Activated CD4-positive, alpha-beta T cell treated with anti-CD3 and anti-CD28 coated beads, Interleukin-2, amount 50 U/mL, for 1 hour (primary cell): ENCODE data around the gene PCBP3.
"Not testable (repeated sequence)": the region's sequence is repeated elsewhere in the genome, so short reads cannot be mapped to it uniquely, and the experiment has no call there.

Source experiments
- DNase-seq: peaks from one replicate; pipeline ENCODE4 v3.0.0-alpha.2; 2020

PCBP3 gene

GRCh38 chr21:45957981-45958600 is 314.6 kb downstream of the PCBP3 start:
- DNase-seq, result no peak

GRCh38 chr21:45959182-45959581 is 315.7 kb downstream of the PCBP3 start:
- no peak for DNase-seq

- DNase-seq, result no peak
Observed at GRCh38 chr21:45959779-45960390, 316.4 kb downstream of the PCBP3 start.

- not testable (repeated sequence) for DNase-seq
Observed at GRCh38 chr21:45961408-45961807, 317.9 kb downstream of the PCBP3 start.

- no peak for DNase-seq
Observed at GRCh38 chr21:45962531-45963231, 319.2 kb downstream of the PCBP3 start.

GRCh38 chr21:45963232-45963570 is 319.7 kb downstream of the PCBP3 start:
- no peak for DNase-seq

- no peak for DNase-seq
Observed at GRCh38 chr21:45964649-45965048, 321.1 kb downstream of the PCBP3 start.

- DNase-seq, result no peak
Observed at GRCh38 chr21:45965084-45965809, 321.7 kb downstream of the PCBP3 start.

- no peak for DNase-seq
Observed at GRCh38 chr21:45966791-45967394, 323.4 kb downstream of the PCBP3 start.

- DNase-seq, result no peak
Observed at GRCh38 chr21:45969921-45970673, 326.6 kb downstream of the PCBP3 start.

- DNase-seq, result peak; percentile 48
Observed at GRCh38 chr21:45970674-45971615, 327.4 kb downstream of the PCBP3 start.

- no peak for DNase-seq
Observed at GRCh38 chr21:45971616-45972352, 328.3 kb downstream of the PCBP3 start.

- DNase-seq, result no peak
Observed at GRCh38 chr21:45972353-45972715, 328.8 kb downstream of the PCBP3 start.

- no peak for DNase-seq
Observed at GRCh38 chr21:45972716-45973474, 329.4 kb downstream of the PCBP3 start.

GRCh38 chr21:45973475-45974072 is 330.0 kb downstream of the PCBP3 start:
- DNase-seq, result peak; percentile 77

- no peak for DNase-seq
Observed at GRCh38 chr21:45974073-45975019, 330.8 kb downstream of the PCBP3 start.

- DNase-seq, result no peak
Observed at GRCh38 chr21:45975020-45975666, 331.6 kb downstream of the PCBP3 start.
